ENCODE measurements around the gene CDHR3.

CDHR3 gene

DNA sequence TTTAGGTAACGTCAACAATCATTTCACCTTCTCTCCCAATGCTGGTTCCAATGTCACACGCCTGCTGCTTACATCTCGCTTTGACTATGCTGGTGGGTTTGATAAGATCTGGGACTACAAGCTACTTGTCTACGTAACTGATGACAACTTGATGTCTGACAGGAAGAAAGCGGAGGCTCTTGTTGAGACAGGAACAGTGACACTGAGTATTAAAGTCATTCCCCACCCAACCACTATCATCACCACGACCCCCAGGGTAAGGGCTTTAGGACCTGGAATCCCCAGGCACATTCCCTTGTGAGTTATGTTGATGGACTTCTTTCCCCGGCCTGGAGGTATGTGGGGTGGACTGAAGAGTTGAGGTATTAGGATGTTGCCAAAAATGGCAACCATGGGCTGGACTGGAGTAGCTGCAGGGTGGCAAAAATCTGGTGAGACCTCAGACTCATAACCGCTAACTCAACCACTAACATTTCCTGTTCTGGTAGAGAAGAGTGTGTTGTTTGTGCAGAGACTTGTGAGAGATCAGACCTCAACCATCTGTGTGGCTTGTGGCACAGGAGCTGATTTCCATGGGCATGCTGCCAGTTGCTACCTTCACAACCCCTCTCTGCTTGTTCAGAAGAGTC, 59.2 kb downstream of the CDHR3 start:
- H3K4me3 ChIP-seq (replicated peaks; ENCODE audit: low read depth, low read length) = no peak overlapping the region
- no peaks in the 10 kb centered on the region for H3K36me3 ChIP-seq (ENCODE audit: control insufficient read depth, insufficient read depth, low read length)
- H3K27me3 ChIP-seq (replicated peaks; ENCODE audit: control insufficient read depth, insufficient read depth, low read length) = no peaks in the 10 kb centered on the region; the same call in none of the 2 replicates
- TF ChIP-seq, protein P1, sequence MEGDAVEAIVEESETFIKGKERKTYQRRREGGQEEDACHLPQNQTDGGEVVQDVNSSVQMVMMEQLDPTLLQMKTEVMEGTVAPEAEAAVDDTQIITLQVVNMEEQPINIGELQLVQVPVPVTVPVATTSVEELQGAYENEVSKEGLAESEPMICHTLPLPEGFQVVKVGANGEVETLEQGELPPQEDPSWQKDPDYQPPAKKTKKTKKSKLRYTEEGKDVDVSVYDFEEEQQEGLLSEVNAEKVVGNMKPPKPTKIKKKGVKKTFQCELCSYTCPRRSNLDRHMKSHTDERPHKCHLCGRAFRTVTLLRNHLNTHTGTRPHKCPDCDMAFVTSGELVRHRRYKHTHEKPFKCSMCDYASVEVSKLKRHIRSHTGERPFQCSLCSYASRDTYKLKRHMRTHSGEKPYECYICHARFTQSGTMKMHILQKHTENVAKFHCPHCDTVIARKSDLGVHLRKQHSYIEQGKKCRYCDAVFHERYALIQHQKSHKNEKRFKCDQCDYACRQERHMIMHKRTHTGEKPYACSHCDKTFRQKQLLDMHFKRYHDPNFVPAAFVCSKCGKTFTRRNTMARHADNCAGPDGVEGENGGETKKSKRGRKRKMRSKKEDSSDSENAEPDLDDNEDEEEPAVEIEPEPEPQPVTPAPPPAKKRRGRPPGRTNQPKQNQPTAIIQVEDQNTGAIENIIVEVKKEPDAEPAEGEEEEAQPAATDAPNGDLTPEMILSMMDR (IDR thresholded peaks at IDR 0.05; ENCODE audit: insufficient read depth, low read length, poor library complexity, severe bottlenecking) = no peak
- DNase-seq (ENCODE audit: extremely low read depth, insufficient read length) = peak; percentile 34

DNA sequence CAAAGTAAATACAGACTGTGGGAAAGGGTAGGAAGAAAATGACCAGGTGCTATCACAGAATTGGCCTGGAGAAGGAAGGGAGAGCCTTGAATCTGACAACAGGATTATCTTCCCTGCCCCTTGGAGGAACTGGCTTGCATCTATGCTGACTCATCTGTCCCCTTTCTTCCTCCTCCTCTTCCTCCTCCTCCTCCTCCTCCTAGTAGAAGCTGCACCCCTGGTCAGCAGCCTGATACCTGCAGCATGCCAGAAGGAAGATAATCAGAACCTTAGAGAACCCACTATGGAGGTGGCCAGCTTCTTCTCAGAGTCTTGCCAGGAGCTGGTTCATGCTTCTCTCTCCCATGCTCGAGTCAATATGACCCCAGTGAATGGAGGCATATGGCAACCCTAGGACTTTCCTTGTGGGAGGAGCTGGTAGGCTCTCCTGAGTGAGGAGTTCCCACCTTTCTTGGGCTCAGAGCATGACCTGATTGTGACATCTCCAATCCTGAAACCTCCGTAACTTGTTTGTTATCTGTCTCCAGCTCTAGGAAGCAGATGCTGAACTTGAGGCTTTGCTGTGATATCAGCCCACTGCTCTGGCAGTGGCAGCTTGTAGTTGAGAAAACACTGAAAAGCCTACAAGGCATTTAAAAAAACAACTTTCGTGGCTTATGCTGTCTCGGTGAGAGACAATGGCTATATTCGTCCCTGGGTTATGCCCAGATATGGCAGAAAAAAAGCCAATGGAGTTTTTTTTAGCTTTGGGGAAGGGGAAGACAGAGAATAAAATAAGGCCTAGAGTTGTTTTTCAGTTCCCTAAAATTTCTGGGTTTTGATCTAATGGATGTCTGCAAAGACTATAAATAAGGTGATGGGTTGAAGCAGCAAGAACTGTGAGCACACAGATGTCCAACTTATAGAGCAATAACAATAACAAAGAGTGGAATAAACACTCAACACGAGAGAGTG, 60.6 kb downstream of the CDHR3 start:
- TF ChIP-seq, protein P1 (IDR thresholded peaks at IDR 0.05; ENCODE audit: insufficient read depth, low read length, poor library complexity, severe bottlenecking) = no peak
- Histone ChIP-seq H3K36me3 (ENCODE audit: control insufficient read depth, insufficient read depth, low read length) (no peaks in the 10 kb centered on the region), H3K27me3 (replicated peaks; ENCODE audit: control insufficient read depth, insufficient read depth, low read length) (no peaks in the 10 kb centered on the region; the same call in none of the 2 replicates), H3K4me3 (replicated peaks; ENCODE audit: low read depth, low read length) (no peak overlapping the region)
- DNase-seq (ENCODE audit: extremely low read depth, insufficient read length) = peak; percentile 24

DNA sequence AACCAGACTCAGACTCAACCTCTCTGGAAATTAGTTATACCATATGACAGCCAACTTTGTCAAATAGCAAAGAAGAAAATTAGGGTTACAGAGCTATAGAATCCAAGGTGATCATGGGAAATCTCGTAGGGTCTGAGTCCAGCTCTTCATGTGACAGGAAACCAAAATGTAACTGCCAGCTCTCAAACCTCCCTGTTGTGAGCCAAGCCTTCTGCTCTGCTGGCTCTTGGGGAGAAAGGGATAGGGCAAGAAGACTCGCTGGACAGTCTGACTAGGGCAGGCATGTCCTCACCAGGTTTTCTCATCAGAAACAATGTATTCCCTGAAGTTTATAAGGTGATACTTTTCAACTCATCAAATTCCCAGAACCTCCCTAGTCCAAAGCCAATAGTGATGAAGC, 63.0 kb downstream of the CDHR3 start:
- TF ChIP-seq, protein P1 (IDR thresholded peaks at IDR 0.05; ENCODE audit: insufficient read depth, low read length, poor library complexity, severe bottlenecking) = no peak
- no peak overlapping the region for H3K4me3 ChIP-seq (replicated peaks; ENCODE audit: low read depth, low read length)
- peaks cover 1% of the 10 kb centered on the region; the same call in 1 of the 2 replicates for H3K27me3 ChIP-seq (replicated peaks; ENCODE audit: control insufficient read depth, insufficient read depth, low read length)
- no peaks in the 10 kb centered on the region for H3K36me3 ChIP-seq (ENCODE audit: control insufficient read depth, insufficient read depth, low read length)
- DNase-seq (ENCODE audit: extremely low read depth, insufficient read length) = no peak

DNA sequence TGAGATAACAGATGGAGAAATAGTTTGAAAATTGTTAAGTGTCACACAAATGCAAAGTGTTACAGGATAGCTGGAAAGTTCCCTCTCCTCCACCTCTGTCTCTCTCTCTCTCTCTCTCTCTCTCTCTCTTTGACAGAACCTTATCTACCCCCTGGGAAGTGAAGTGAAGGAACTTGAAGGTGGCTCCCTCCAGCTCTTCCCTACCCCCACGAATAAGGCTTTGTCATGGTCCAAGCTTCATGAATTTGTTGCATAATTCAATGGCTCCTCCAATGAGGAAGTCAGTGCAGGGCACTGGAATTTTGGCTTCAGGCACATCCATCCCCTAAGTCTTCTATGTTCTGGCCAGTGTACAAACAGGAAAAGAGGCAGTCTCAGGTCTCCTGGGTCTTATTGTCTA, 66.4 kb downstream of the CDHR3 start:
- TF ChIP-seq, protein P1 (IDR thresholded peaks at IDR 0.05; ENCODE audit: insufficient read depth, low read length, poor library complexity, severe bottlenecking) = no peak
- Histone ChIP-seq H3K4me3 (replicated peaks; ENCODE audit: low read depth, low read length) (no peak overlapping the region), H3K36me3 (ENCODE audit: control insufficient read depth, insufficient read depth, low read length) (no peaks in the 10 kb centered on the region), H3K27me3 (replicated peaks; ENCODE audit: control insufficient read depth, insufficient read depth, low read length) (0 out of 2 replicates have a peak, but pooled peaks cover 1% of the 10 kb centered on the region)
- no peak for DNase-seq (ENCODE audit: extremely low read depth, insufficient read length)

DNA sequence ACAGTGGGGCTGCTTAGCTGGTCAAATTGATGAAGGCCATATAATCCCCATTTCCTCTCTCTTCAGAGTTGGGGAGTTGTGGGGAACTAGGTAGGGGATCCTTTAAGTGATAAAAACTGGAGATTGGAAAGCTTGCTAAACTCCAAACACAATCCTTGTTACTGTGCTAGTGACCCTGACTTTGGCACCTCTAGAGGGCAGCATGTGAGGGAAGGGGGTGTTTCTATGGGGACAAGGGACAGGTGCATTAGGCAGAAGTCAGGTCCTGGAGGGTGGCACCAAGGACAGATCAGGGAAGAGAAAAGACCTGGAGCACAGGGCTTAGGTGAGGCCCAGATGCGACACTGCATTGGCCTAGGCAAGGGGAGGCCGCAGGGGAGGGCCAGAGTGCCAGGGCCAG, 66.9 kb downstream of the CDHR3 start:
- H3K4me3 ChIP-seq (replicated peaks; ENCODE audit: low read depth, low read length) = no peak overlapping the region
- H3K36me3 ChIP-seq (ENCODE audit: control insufficient read depth, insufficient read depth, low read length) = no peaks in the 10 kb centered on the region
- 0 out of 2 replicates have a peak, but pooled peaks cover 1% of the 10 kb centered on the region for H3K27me3 ChIP-seq (replicated peaks; ENCODE audit: control insufficient read depth, insufficient read depth, low read length)
- DNase-seq (ENCODE audit: extremely low read depth, insufficient read length) = no peak
- TF ChIP-seq, protein P1 (IDR thresholded peaks at IDR 0.05; ENCODE audit: insufficient read depth, low read length, poor library complexity, severe bottlenecking) = peak; percentile 33
